HG02571 (cell line): ENCODE results near the gene PCK2.
"Not testable (repeated sequence)": the region's sequence is repeated elsewhere in the genome, so short reads cannot be mapped to it uniquely, and the experiment has no call there.

Experiments
- ATAC-seq: cut with Tn5 transposase; IDR thresholded peaks from one replicate; pipeline ENCODE4 v1.9.1; 2021; ENCODE audit warnings: mild to moderate bottlenecking, moderate library complexity; ENCODE audit not compliant: unreplicated experiment

The PCK2 gene

DNA sequence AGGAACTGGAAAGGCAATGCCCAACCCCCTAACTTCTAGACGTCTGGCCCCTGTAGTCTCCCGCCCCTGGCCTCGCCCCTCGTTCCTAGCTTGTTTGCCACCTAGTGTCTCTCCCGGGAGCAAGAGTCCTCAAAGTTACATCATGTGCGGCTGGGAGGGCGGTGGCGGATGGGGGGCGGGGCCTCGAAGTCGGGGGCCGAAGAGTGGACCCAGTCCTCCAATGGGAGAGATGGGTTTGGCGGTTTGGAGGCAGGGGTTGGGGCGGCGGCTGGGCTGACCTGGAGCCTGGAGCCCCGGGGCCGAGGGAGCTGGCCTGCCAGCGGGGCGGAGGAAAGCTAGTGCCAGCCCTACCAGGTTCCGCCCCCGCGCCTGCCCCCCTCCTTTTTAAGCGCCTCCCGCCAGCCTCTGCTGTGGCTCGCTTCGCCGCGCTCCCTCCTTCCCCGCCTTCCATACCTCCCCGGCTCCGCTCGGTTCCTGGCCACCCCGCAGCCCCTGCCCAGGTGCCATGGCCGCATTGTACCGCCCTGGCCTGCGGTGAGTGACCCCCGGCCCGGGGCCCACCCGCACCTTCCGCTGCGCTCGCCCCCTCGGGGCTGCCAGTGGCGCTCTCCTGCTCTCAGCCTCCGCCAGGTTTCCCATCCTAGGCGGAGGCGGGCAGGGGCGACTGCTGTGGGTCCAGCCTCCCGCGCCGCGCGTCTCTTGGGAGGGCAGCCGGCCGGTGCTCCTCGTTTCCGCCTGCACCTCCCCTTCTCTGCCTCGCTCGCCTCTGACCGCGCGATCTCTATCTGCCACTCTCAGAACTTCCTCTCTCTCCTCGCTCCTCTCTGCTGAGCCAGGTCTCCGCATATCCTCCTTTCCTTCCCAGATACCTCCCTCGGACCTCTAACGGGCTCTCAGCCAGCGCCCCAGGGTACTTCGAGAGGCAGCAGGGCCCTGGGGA is at the start of gene PCK2:
PCK2 (plus strand) TSS at position 411 of the 940 bp plus-strand sequence; CDS start at position 506, 95 bp downstream.
- peak; percentile 48 for ATAC-seq

DNA sequence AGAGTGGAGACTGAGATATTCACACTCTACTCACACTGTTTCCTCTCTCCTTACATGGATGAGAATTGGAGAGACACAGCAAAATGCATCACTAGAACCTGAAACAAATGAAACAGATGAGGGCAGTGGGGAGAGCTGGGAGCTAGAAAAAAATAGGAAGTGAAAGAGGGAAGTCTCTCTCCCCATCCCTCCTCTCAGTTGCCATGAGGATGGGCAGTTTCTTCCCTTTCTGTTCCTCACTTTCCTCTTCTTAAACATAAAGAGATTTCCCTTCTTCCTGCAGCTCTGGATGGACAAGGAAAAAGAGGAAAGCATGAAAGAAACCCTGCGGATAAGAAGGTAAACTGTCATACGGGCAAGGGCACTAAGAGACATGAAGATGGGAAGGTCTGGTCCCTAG is 45.1 kb upstream of the PCK2 start:
- not testable (repeated sequence) for ATAC-seq

DNA sequence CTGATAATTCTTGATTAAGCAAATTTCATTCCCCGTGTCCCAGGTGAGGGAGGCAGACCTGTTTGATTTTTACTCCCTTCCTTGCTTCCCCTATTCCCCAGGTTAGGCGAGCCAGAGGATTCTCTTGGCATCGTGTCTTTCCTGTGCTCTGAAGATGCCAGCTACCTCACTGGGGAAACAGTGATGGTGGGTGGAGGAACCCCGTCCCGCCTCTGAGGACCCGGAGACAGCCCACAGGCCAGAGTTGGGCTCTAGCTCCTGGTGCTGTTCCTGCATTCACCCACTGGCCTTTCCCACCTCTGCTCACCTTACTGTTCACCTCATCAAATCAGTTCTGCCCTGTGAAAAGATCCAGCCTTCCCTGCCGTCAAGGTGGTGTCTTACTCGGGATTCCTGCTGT is 43.4 kb upstream of the PCK2 start:
- ATAC-seq, result not testable (repeated sequence)

DNA sequence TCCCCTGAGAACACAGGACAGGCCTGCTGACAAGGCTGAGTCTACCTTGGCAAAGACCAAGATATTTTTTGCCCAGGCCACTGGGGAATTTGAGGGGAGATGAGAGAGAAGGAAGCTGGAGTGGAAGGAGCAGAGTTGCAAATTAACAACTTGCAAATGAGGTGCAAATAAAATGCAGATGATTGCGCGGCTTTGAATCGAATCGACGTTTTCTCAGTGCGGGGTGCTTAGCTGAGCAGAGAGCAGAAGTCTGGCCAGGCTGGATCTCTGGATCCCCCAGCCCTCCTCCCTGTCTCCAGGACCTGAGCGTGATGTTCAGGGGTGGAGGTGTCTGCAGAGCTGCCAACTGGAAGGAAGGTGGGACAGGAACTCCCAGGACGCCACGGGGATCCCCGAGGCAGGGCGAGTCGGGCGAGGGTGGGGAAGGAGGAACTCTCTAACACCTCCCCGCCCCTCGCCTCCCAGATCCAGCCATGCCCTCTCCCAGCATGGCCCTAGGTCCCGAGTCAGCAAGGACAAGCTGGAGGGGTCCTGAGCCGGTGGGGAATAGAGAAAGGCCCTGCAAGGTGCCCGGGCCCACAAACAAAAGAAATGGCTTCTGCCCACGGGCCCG is 42.8 kb upstream of the PCK2 start:
- ATAC-seq, result no peak

DNA sequence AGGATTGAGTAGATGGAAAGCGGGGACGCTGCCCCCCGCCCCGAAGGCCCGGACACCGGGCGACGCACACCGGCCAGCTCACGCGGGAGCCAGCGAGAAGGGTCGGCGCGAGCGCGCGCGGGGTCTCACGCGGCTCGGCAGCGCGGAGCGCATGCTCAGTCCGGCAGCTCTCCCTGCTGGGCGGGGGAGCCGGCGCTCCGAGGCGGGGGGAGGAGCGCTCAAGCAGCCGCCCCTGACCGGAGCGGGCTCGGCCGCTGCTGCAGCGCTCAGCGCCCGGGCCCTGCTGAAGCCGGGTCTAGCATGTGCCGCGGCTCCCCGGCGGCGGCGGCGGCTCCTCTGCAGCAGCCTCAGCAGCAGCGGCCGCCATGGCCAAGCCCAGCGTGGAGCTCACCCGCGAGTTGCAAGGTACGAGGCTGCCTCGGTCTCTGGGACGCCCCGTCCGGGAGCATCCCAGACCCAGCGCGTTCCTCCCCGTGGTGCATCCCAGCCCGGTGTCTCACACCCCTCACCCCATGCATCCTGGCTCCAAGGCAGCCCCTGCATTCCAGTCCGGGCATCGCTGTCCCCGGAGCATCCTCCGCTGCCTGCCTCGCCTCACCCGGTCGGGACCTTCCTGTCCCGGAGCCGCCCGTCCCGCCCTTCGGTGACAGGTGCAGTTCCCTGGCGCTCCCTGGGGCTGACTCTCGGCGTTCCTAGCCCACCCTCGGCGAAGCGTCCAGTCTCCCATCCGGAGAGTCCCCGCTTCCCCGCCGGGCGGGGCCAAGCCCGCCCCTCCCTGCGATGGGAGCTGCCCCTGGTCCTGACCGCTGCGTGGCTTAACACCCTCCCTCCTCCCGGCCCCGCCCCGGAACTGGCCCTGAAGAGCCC is 42.1 kb upstream of the PCK2 start, which contains the start of gene CARMIL3:
CARMIL3 (plus strand) TSS at position 221 of the 867 bp plus-strand sequence; CDS start at position 366, 145 bp downstream.
- ATAC-seq, result peak; percentile 63

DNA sequence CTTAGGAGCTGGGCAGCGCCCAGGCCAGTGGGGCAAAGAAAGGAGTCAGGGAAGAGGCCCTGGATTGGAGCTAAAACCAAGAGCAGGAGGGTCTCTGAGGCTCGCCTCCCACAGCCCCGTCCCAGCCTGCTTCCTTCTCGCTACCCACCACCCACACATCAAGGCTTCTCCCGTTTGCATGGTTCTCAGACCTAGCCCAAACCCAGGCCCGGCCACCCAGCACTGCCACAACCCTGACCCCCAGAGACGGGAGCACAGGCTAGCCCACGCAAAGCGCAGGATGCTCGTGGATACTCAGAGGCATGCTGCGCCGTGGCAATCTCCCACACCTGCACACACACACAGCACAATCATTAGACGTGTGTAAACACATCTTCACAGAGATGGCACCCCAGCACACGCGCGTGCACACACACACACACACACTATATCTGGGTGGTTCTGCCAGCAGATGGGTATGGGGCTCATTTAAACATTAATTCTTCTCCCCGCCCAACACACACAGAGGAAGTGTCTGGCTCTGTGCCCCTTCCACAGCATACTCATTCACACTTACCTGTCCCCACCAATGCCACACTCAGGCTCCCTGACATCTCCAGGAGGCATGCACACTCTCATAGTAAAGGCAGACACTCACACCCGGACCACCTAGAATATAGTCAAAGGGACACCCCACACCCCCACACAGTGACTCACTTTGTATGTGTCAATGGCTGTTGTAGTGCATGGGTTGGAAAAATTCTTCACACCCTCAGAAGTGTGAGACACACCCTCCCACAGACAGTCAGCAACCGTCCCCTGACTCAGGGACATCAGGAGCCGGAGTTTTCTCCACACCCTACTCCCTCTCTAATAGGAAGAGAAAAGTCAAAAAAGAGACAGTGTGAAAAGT is 41.2 kb upstream of the PCK2 start:
- no peak for ATAC-seq

DNA sequence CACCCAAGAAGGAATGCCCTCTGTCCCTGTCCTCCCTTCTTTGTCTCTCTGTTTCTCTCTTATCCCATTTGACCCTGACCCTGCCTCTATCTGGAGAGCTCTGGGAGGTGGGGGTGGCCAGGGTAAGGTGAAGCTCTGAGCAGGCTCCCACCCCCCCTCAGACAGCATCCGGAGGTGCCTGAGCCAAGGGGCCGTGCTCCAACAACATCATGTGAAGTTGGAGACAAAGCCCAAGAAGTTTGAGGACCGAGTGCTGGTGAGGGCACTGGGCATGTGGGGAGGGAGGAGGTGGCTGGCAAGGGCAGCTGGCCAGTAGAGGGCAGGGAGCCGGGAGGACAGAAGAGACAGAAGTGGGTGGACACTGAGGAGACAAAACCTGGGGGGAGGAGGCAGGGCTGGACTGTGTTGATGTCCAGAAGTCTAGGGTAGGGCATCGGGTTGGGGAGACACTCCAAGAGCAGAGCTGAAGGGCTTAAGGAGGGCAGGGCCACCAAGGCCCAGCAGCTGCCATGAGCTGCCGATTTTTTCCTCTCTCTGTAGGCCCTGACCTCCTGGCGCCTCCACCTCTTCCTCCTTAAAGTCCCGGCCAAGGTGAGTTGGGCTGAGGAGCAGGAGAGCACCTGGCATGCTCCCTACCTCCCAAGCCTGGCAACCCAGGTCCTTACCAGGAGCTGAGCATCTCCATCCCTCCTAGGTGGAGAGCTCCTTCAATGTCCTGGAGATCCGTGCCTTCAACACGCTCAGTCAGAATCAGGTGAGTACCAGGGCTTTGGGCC is 40.4 kb upstream of the PCK2 start:
- ATAC-seq, result no peak

DNA sequence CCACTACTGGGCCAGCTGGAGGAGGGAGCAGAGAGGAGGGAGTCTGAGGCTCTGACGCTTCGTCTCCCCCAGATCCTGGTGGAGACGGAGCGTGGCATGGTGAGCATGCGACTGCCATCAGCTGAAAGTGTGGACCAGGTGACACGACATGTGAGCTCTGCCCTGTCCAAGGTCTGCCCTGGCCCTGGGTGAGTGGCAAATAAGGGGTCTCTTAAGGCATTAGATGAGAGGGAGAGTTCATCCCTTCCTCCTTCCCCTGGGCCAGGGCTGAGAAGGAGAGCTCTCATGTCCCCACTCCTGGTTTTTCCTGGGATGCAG is 39.8 kb upstream of the PCK2 start:
- no peak for ATAC-seq

DNA sequence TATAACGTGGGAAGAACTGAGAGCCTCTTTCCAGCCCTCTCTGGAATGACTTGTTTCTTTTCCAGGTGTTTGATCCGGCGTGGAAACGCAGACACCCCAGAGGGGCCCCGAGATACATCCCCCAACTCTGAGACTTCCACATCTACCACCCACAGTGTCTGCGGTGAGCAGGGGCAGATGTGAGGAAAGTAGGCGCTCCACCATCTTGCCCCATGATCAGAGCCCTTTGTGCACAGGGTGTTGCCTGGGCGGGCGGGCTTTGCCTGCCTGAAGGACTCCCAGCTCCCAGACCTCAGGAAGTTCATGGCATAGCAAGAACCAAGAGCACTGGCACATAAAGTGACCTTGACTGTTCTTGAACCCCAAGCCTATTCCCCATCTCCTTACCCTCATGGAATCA is 39.5 kb upstream of the PCK2 start:
- no peak for ATAC-seq

DNA sequence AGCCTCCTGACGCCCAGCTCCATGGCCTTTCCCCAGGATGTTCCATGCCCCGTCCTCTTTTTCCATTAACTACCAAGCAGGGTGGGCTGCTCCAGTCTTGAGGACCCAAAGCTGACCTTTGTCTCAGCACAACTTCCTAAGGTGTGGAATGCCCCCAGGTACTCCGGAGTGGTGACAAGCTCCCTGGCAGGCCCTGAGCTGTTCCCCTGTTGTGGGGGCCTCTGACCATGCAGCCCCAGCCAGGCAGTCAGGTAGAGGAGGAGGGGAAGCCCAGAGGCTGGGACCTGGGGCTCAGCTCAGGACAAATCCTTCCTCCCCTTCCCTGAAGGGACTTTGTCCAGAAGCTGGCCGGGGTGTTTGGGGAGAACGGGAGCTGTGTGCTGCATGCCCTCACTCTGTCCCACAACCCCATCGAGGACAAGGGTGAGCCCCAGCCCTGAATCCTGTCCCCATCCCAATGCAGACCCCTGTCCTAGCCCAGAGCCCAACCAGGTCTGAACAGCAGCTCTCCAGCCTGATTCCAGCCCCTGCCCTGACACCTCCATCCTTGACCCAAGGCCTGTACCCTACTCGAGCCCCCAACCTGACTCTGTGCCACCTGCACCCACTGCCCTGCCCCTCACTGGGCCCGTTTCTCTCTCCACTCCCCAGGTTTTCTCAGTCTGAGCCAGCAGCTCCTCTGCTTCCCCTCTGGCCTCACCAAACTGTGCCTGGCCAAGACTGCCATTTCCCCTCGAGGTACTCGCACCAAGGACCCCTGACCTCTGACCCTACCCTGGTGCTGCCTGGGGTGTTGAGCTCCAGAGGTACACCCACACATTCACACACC is 37.9 kb upstream of the PCK2 start:
- ATAC-seq, result no peak

DNA sequence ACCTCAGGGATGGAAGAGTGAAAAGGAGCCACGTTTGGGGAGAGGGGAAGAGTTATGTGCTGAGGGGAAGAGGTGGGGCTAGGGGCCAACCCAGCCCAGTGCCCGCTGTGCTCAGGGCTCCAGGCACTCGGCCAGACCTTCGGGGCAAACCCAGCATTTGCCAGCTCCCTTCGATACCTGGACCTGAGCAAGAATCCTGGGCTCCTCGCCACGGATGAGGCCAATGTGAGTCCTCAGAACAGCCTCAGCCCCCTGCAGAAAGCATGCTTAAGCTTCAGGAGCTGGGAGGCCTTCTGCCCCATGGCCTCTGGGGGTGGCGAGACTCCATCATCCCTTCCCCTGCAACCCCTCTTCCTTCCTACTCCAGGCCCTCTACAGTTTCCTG is 37.3 kb upstream of the PCK2 start:
- no peak for ATAC-seq

DNA sequence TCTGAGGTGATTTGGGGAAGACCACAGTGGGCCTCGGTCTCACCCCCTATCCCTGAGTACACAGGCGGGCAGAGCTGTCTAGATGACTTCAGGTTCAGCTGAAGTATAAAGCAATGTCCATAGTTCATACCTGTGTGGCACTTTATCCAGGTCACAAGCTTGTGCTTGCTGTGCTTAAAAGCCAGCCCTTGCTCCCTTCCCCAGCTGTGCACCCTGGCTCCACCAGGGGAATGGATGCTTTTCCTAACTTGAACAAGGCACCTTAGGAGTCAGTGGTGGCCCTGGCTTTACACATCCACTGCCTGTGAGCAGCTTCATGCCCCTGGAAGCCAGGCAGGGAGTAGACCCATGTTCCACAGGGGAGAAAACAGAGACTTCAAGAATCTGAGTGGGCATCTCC is 36.8 kb upstream of the PCK2 start:
- ATAC-seq, result no peak

DNA sequence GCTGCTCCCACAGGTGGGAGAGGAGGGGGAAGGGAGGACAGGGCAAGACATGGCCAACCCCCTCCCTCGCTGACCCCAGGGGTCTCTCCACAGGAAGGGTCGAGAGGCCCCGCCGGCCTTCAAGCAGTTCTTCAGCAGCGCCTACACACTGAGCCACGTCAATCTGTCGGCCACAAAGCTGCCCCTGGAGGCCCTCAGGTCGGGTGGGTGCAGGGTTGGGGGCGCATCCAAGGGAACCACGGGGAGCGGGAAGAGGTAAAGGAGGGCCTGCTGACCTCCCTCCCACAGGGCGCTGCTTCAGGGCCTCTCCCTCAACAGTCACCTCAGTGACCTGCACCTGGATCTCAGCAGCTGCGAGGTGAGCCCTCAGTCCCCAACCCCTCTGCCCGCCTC is 36.2 kb upstream of the PCK2 start:
- ATAC-seq, result no peak

DNA sequence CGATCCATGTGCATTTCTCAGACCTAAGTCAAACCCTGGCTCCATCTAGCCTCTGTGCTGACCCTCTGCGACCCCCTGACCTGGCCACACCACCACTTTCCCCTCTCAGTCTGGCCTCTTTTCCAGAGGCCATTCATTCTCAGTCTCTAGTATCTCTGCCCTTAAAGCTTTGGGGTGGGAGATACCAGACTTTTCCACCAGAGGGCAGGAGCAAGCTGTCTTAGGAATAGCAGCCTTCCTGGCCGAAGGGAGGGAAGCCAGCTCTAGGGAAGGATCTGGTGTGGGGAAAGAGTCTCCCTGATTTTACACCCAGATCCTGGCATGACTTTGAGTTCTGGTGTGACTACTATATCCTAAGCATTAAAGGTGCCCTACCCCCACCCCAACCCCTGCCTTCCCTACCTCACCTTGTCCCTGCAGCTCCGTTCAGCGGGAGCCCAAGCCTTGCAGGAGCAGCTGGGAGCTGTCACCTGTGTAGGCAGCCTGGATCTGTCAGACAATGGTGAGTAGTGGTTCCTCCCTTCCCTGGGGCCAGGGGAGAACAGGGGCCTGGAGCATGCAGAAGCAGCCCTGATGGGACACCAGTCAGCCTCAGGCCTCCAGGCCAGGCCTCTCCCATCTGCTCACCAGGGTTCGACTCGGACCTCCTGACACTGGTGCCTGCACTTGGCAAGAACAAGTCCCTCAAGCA is 35.7 kb upstream of the PCK2 start:
- ATAC-seq, result no peak

DNA sequence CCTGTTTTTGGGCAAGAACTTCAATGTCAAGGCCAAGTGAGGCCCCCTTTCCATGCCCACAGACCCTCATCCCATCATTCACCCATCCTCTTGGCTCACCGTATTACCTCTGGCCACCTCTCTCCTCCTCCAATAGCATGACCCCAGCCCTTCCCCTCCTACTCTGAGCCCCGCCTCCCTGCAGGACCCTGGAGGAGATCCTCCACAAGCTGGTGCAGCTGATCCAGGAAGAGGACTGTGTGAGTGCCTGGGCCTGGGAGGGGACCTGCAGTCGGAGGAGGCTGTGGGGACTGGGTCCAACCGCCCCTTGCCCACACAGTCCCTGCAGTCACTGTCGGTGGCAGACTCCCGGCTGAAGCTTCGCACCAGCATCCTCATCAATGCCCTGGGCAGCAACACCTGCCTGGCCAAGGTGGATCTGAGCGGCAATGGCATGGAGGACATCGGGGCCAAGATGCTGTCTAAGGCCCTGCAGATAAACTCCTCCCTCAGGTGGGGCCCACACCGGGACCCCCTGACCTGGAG is 35.1 kb upstream of the PCK2 start:
- no peak for ATAC-seq

DNA sequence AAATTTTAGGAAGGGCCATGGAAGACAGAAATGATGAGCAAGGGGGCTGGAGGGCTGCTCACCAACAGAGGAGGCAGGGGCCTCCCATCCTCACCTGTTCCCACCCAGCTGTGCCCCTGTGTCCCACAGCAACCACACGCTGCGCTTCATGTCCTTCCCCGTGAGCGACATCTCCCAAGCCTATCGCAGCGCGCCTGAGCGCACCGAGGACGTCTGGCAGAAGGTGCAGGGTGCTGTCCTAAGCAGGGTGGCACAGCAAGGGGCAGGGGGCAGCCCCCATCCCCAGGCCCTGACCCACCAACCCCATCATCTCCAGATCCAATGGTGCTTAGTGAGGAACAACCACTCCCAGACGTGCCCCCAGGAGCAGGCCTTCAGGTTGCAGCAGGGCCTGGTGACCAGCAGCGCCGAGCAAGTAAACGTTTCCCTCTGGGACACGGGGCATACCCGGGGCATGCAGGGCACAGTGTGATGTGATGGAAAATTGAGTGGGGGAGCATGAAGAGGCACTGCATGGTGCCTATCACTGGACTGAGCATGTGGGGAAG is 34.2 kb upstream of the PCK2 start:
- ATAC-seq, result no peak

DNA sequence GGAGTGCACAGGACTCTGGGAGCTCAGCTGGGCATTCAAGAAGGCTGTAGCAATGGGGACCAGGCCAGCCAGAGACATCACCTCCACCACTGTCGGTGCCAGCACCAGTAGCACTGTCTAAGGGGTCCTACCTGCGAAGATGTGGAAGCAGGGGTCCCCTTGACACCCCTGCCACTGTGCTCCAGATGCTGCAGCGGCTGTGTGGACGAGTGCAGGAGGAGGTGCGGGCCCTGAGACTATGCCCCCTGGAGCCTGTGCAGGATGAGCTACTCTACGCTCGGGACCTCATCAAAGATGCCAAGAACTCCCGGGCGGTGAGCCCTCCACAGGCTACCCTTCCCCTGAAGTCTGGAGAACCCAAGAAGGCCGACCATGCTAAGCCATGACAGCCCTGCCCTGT is 33.7 kb upstream of the PCK2 start:
- ATAC-seq, result no peak
